Trophoblast cell (in vitro differentiated cells and primary cell): ENCODE measurements around the gene ATG16L1.

Experiments
- DNase-seq, 2 donors: peaks; one replicate each; pipeline ENCODE4 v3.0.0-alpha.2; 2016
- H2AFZ ChIP-seq: 2 replicates; pipeline ENCODE4 v1.6.1; 2013; ENCODE audit warnings: low read length, moderate library complexity, mild to moderate bottlenecking; ENCODE audit not compliant: insufficient read depth, poor library complexity
- H2AK5ac ChIP-seq: 2 replicates; pipeline ENCODE4 v1.6.1; 2013; ENCODE audit warnings: mild to moderate bottlenecking, low read length
- H2BK120ac ChIP-seq: 2 replicates; pipeline ENCODE4 v1.6.1; 2013; ENCODE audit warnings: low read length, mild to moderate bottlenecking, moderate library complexity; ENCODE audit not compliant: insufficient read depth, poor library complexity
- H2BK12ac ChIP-seq: 2 replicates; pipeline ENCODE4 v1.6.1; 2013; ENCODE audit warnings: mild to moderate bottlenecking, low read length, moderate library complexity
- H2BK5ac ChIP-seq: 2 replicates; pipeline ENCODE4 v1.6.1; 2013; ENCODE audit warnings: low read length, low read depth, moderate library complexity, mild to moderate bottlenecking; ENCODE audit not compliant: poor library complexity
- H3K14ac ChIP-seq: 2 replicates; pipeline ENCODE4 v1.6.1; 2013; ENCODE audit warnings: mild to moderate bottlenecking, low read length
- H3K18ac ChIP-seq: 2 replicates; pipeline ENCODE4 v1.6.1; 2013; ENCODE audit warnings: mild to moderate bottlenecking, low read length
- H3K23ac ChIP-seq: 2 replicates; pipeline ENCODE4 v1.6.1; 2013; ENCODE audit warnings: low read length
- H3K27ac ChIP-seq: 2 replicates; pipeline ENCODE4 v1.5.1; 2013; ENCODE audit warnings: low read depth, mild to moderate bottlenecking, inconsistent platforms, low read length, moderate library complexity
- H3K27me3 ChIP-seq: 2 replicates; pipeline ENCODE4 v1.6.1; 2013; ENCODE audit warnings: inconsistent platforms, mild to moderate bottlenecking, low read length, moderate library complexity; ENCODE audit not compliant: insufficient read depth
- H3K36me3 ChIP-seq, 2 experiments: 1 replicate in 1 of 2; 2 replicates in 1 of 2; pipeline ENCODE4 v1.6.1; 2013; ENCODE audit warnings: low read length in 2 of 2, mild to moderate bottlenecking in 2 of 2, moderate library complexity in 1 of 2; ENCODE audit not compliant: insufficient read depth in 2 of 2, control insufficient read depth in 1 of 2
- H3K4ac ChIP-seq: 2 replicates; pipeline ENCODE4 v1.6.1; 2013; ENCODE audit warnings: low read depth, mild to moderate bottlenecking, low read length, moderate library complexity
- H3K4me1 ChIP-seq, 2 experiments: 1 replicate in 1 of 2; 2 replicates in 1 of 2; pipeline ENCODE4 v1.6.1; 2013; ENCODE audit warnings: low read length in 2 of 2, mild to moderate bottlenecking in 2 of 2, moderate library complexity in 1 of 2; ENCODE audit not compliant: insufficient read depth in 2 of 2, control insufficient read depth in 1 of 2
- H3K4me2 ChIP-seq: 2 replicates; pipeline ENCODE4 v1.6.1; 2013; ENCODE audit warnings: inconsistent platforms, mild to moderate bottlenecking, low read length, moderate library complexity
- H3K4me3 ChIP-seq: 2 replicates; pipeline ENCODE4 v1.5.1; 2013; ENCODE audit warnings: mild to moderate bottlenecking, low read depth, low read length, inconsistent platforms
- H3K79me1 ChIP-seq: one replicate; pipeline ENCODE4 v1.6.1; 2013; ENCODE audit warnings: low read length
- H3K79me2 ChIP-seq: 2 replicates; pipeline ENCODE4 v1.6.1; 2013; ENCODE audit warnings: low read length, mild to moderate bottlenecking; ENCODE audit not compliant: control insufficient read depth, insufficient read depth, poor library complexity
- H3K9ac ChIP-seq: 2 replicates; pipeline ENCODE4 v1.6.1; 2013; ENCODE audit warnings: mild to moderate bottlenecking, low read length
- H3K9me3 ChIP-seq: 2 replicates; pipeline ENCODE4 v1.6.1; 2013; ENCODE audit warnings: low read depth, mild to moderate bottlenecking, control low read depth, inconsistent platforms, low read length; ENCODE audit not compliant: insufficient read depth
- H4K12ac ChIP-seq: 2 replicates; pipeline ENCODE4 v1.6.1; 2013; ENCODE audit warnings: low read depth, mild to moderate bottlenecking, low read length, moderate library complexity
- H4K8ac ChIP-seq: 2 replicates; pipeline ENCODE4 v1.6.1; 2013; ENCODE audit warnings: low read depth, mild to moderate bottlenecking, low read length, moderate library complexity
- H4K91ac ChIP-seq: one replicate; pipeline ENCODE4 v1.6.1; 2013; ENCODE audit warnings: low read depth, mild to moderate bottlenecking, low read length, moderate library complexity
- WGBS: extraction: QIAGEN DNeasy Blood & Tissue Kit; methylation state at CpG from one replicate; pipeline ENCODE4 v1.1.7; 2013; ENCODE audit warnings: missing lambda C conversion rate; ENCODE audit not compliant: insufficient read length, insufficient coverage; ENCODE audit errors: extremely low coverage; 5-methylcytosine and 5-hydroxymethylcytosine counted together

Gene ATG16L1

GRCh38 chr2:233336541-233336940 is 85.1 kb downstream of the ATG16L1 start:
- no peak overlapping the region for H3K4ac ChIP-seq

GRCh38 chr2:233338046-233338445 is 86.6 kb downstream of the ATG16L1 start:
- Histone ChIP-seq H3K9me3 (peaks cover 3% of the 10 kb centered on the region), H2AK5ac (no peak overlapping the region), H3K4me1 (no peaks in the 10 kb centered on the region), H4K91ac (no peak overlapping the region), H2BK5ac (no peak overlapping the region), H3K4me3 (no peak overlapping the region), H3K36me3 (no peaks in the 10 kb centered on the region), H4K12ac (no peak overlapping the region), H3K9ac (no peak overlapping the region), H3K4me2 (no peak overlapping the region), H2AFZ (no peak overlapping the region), H3K18ac (no peak overlapping the region), H3K27me3 (no peaks in the 10 kb centered on the region), H3K14ac (no peak overlapping the region), H3K27ac (no peak overlapping the region), H2BK120ac (no peak overlapping the region), H2BK12ac (no peak overlapping the region), H3K79me1 (no peaks in the 10 kb centered on the region), H3K23ac (no peak overlapping the region), H3K79me2 (no peaks in the 10 kb centered on the region), H3K4ac (no peak overlapping the region), H4K8ac (no peak overlapping the region)
- no CpG with 5 or more reads among the region's 5 CpGs for WGBS
- no peak for DNase-seq

More at GRCh38 chr2:233336541-233336940, 85.1 kb downstream of the ATG16L1 start:
- no peak overlapping the region for H3K18ac ChIP-seq
- H2AK5ac ChIP-seq: no peak overlapping the region
- H3K79me2 ChIP-seq: no peaks in the 10 kb centered on the region
- no peak overlapping the region for H2BK12ac ChIP-seq
- no peak overlapping the region for H3K14ac ChIP-seq
- H3K27ac ChIP-seq: no peak overlapping the region
- H2BK120ac ChIP-seq: no peak overlapping the region
- H3K27me3 ChIP-seq: no peaks in the 10 kb centered on the region
- no peaks in the 10 kb centered on the region for H3K79me1 ChIP-seq
- peaks cover 3% of the 10 kb centered on the region for H3K9me3 ChIP-seq
- no peak overlapping the region for H2BK5ac ChIP-seq
- no peak overlapping the region for H4K91ac ChIP-seq
- H3K23ac ChIP-seq: no peak overlapping the region
- no peak overlapping the region for H4K12ac ChIP-seq
- H3K36me3 ChIP-seq: no peaks in the 10 kb centered on the region
- no peak overlapping the region for H3K4me2 ChIP-seq
- no CpG with 5 or more reads among the region's 5 CpGs for WGBS
- H3K9ac ChIP-seq: no peak overlapping the region
- H4K8ac ChIP-seq: no peak overlapping the region
- DNase-seq: no peak
- no peak overlapping the region for H2AFZ ChIP-seq
- no peaks in the 10 kb centered on the region for H3K4me1 ChIP-seq
- H3K4me3 ChIP-seq: no peak overlapping the region

- Histone ChIP-seq H3K4ac (no peak overlapping the region), H3K23ac (no peak overlapping the region), H2BK120ac (no peak overlapping the region), H2BK12ac (no peak overlapping the region), H3K79me2 (no peaks in the 10 kb centered on the region), H4K91ac (no peak overlapping the region), H3K27ac (no peak overlapping the region), H3K14ac (no peak overlapping the region), H3K18ac (no peak overlapping the region), H3K4me1 (no peaks in the 10 kb centered on the region), H3K36me3 (no peaks in the 10 kb centered on the region), H3K4me3 (no peak overlapping the region), H4K12ac (no peak overlapping the region), H3K79me1 (no peaks in the 10 kb centered on the region), H3K4me2 (no peak overlapping the region), H3K9ac (no peak overlapping the region), H2AK5ac (no peak overlapping the region), H3K27me3 (no peaks in the 10 kb centered on the region), H3K9me3 (peaks cover 3% of the 10 kb centered on the region), H2AFZ (no peak overlapping the region), H2BK5ac (no peak overlapping the region), H4K8ac (no peak overlapping the region)
- DNase-seq: no peak
- no CpG with 5 or more reads among the region's 3 CpGs for WGBS
These were observed 87.4 kb downstream of the ATG16L1 start for GRCh38 chr2:233338812-233339368.

- Histone ChIP-seq H3K27ac (no peak overlapping the region), H3K23ac (no peak overlapping the region), H3K4me3 (no peak overlapping the region), H2AK5ac (no peak overlapping the region), H3K4me2 (no peak overlapping the region), H3K18ac (no peak overlapping the region), H3K27me3 (no peaks in the 10 kb centered on the region), H2AFZ (no peak overlapping the region), H2BK5ac (no peak overlapping the region), H3K14ac (no peak overlapping the region), H3K9ac (no peak overlapping the region), H4K91ac (no peak overlapping the region), H4K8ac (no peak overlapping the region), H3K4me1 (no peaks in the 10 kb centered on the region), H4K12ac (no peak overlapping the region), H2BK12ac (no peak overlapping the region), H3K79me2 (no peaks in the 10 kb centered on the region), H3K36me3 (no peaks in the 10 kb centered on the region), H3K9me3 (peaks cover 3% of the 10 kb centered on the region), H3K79me1 (no peaks in the 10 kb centered on the region), H2BK120ac (no peak overlapping the region), H3K4ac (no peak overlapping the region)
- WGBS: no CpG with 5 or more reads among the region's 3 CpGs
- peak in 1 of 2 donors; percentile 68 for DNase-seq
These were observed 88.0 kb downstream of the ATG16L1 start for GRCh38 chr2:233339427-233339826.
